Fibroblast of lung (primary cell): ENCODE results near the gene USP15. TPM values are rescaled to one million over a fixed set of nuclear protein-coding genes. Genes with fewer than 3 reads are reported as not detected.

Experiments used
- DNase-seq, 2 donors: peaks; one replicate each; pipeline versions ENCODE4 v3.0.0 to v3.0.0-alpha.2; 2010; ENCODE audit warnings: low read depth in 2 of 2
- H2AFZ ChIP-seq: 2 replicates; pipeline ENCODE4 v1.5.1; 2012; ENCODE audit warnings: low read length, control low read depth, inconsistent platforms
- H3K27ac ChIP-seq: 2 replicates; pipeline ENCODE4 v1.5.1; 2011; ENCODE audit warnings: low read length, control low read depth; ENCODE audit not compliant: insufficient read depth
- H3K27me3 ChIP-seq: 2 replicates; pipeline ENCODE4 v1.5.1; 2011; ENCODE audit warnings: mild to moderate bottlenecking, low read length; ENCODE audit not compliant: control insufficient read depth, insufficient read depth
- H3K36me3 ChIP-seq: 2 replicates; pipeline ENCODE4 v1.5.1; 2011; ENCODE audit warnings: low read length; ENCODE audit not compliant: control insufficient read depth, insufficient read depth
- H3K4me1 ChIP-seq: 2 replicates; pipeline ENCODE4 v1.5.1; 2011; ENCODE audit warnings: low read length; ENCODE audit not compliant: control insufficient read depth, insufficient read depth; ENCODE audit errors: extremely low read depth
- H3K4me2 ChIP-seq: 2 replicates; pipeline ENCODE4 v1.5.1; 2011; ENCODE audit warnings: low read length, control low read depth; ENCODE audit not compliant: insufficient read depth; ENCODE audit errors: extremely low read depth
- H3K4me3 ChIP-seq, 4 experiments: fragments of 200-600 bp in 1 of 4; sonication (generic) in 1 of 4; replicated peaks in 1 of 4; 2 replicates each; pipeline ENCODE4 v1.5.1; 2011 to 2016; ENCODE audit warnings: low read length in 4 of 4, low read depth in 3 of 4, mild to moderate bottlenecking in 3 of 4, control low read depth in 2 of 4, inconsistent platforms in 1 of 4, mixed read lengths in 1 of 4; ENCODE audit not compliant: insufficient read depth in 1 of 4; ENCODE audit errors: control extremely low read depth in 1 of 4
- H3K79me2 ChIP-seq: 2 replicates; pipeline ENCODE4 v1.5.1; 2012; ENCODE audit warnings: mild to moderate bottlenecking, low read length, inconsistent platforms; ENCODE audit not compliant: control insufficient read depth, insufficient read depth
- H3K9ac ChIP-seq: 2 replicates; pipeline ENCODE4 v1.5.1; 2011; ENCODE audit warnings: mild to moderate bottlenecking, low read length, control low read depth; ENCODE audit not compliant: insufficient read depth
- H3K9me3 ChIP-seq: 2 replicates; pipeline ENCODE4 v1.5.1; 2012; ENCODE audit warnings: low read depth, low read length; ENCODE audit not compliant: control insufficient read depth, insufficient read depth
- H4K20me1 ChIP-seq: 2 replicates; pipeline ENCODE4 v1.5.1; 2011; ENCODE audit warnings: low read length; ENCODE audit not compliant: control insufficient read depth, insufficient read depth; ENCODE audit errors: extremely low read depth
- CTCF ChIP-seq, 2 donors: IDR thresholded peaks in 1 of 2; conservative IDR thresholded peaks in 1 of 2; 1 replicate in 1 of 2; 2 replicates in 1 of 2; pipeline ENCODE4 v1.5.1; 2011 to 2012; ENCODE audit warnings: low read length in 2 of 2, control low read depth in 1 of 2, inconsistent platforms in 1 of 2, low read depth in 1 of 2, mild to moderate bottlenecking in 1 of 2
- EZH2 ChIP-seq: IDR thresholded peaks from 2 replicates; pipeline ENCODE4 v1.5.1; 2012; ENCODE audit warnings: low read length, control low read depth, mild to moderate bottlenecking; ENCODE audit errors: missing control alignments
- polyA plus RNA-seq, 2 donors: library from polyadenylated mRNA; depleted of rRNA in 1 of 2; stranded (reverse) in 1 of 2; unstranded in 1 of 2; fragments of >200 nt; gene quantifications; 2 replicates each; pipeline ENCODE4 v1.2.1, GENCODE V29; 2011 to 2012; ENCODE audit warnings: missing spikeins in 1 of 2
- total RNA-seq: library from RNA; depleted of rRNA; stranded (reverse); fragments of >200 nt; gene quantifications from 2 replicates; pipeline ENCODE4 v1.2.1, GENCODE V29; 2014

USP15 gene
- total and polyA plus RNA-seq, 2 donors (not counting 1 experiment from before 2014, with no cell fraction given): 57.6 to 63.1 TPM

- H3K4me3 ChIP-seq: no peak overlapping the region
- peak; percentile 36 to 42 for DNase-seq
These were observed 165.9 kb downstream of the USP15 start for GRCh38 chr12:62426089-62426488.

GRCh38 chr12:62429457-62429856, 169.3 kb downstream of the USP15 start:
- H3K9me3 ChIP-seq: no peaks in the 10 kb centered on the region
- no peak overlapping the region for H3K9ac ChIP-seq
- no peaks in the 10 kb centered on the region for H3K79me2 ChIP-seq
- TF ChIP-seq EZH2: no peak
- no peak for TF ChIP-seq CTCF (conservative IDR thresholded peaks at IDR 0.05 in 1 of 2, IDR thresholded peaks at IDR 0.05 in 1 of 2; ENCODE audit: low read depth in 1 of 2, low read length in 2 of 2)
- peaks cover 3% of the 10 kb centered on the region for H3K27me3 ChIP-seq
- no peak overlapping the region for H3K27ac ChIP-seq
- no peak overlapping the region for H3K4me3 ChIP-seq
- H2AFZ ChIP-seq: no peak overlapping the region
- no peaks in the 10 kb centered on the region for H3K36me3 ChIP-seq
- DNase-seq: no peak
- H4K20me1 ChIP-seq: no peaks in the 10 kb centered on the region
- H3K4me2 ChIP-seq: no peak overlapping the region
- no peaks in the 10 kb centered on the region for H3K4me1 ChIP-seq

More at GRCh38 chr12:62426089-62426488, 165.9 kb downstream of the USP15 start:
- Histone ChIP-seq H3K4me2 (no peak overlapping the region), H3K27ac (no peak overlapping the region), H3K79me2 (no peaks in the 10 kb centered on the region), H3K27me3 (peaks cover 3% of the 10 kb centered on the region), H3K4me1 (no peaks in the 10 kb centered on the region), H3K36me3 (no peaks in the 10 kb centered on the region), H2AFZ (no peak overlapping the region), H3K9ac (no peak overlapping the region), H4K20me1 (no peaks in the 10 kb centered on the region), H3K9me3 (no peaks in the 10 kb centered on the region)
- TF ChIP-seq EZH2 (no peak), CTCF (conservative IDR thresholded peaks at IDR 0.05 in 1 of 2, IDR thresholded peaks at IDR 0.05 in 1 of 2; ENCODE audit: low read depth in 1 of 2, low read length in 2 of 2) (no peak)

- no peak for TF ChIP-seq CTCF (conservative IDR thresholded peaks at IDR 0.05 in 1 of 2, IDR thresholded peaks at IDR 0.05 in 1 of 2; ENCODE audit: low read depth in 1 of 2, low read length in 2 of 2)
- H3K36me3 ChIP-seq: no peaks in the 10 kb centered on the region
- peaks cover 2% of the 10 kb centered on the region for H3K4me1 ChIP-seq
- H2AFZ ChIP-seq: peak overlapping the region; percentile 35
- H3K4me2 ChIP-seq: peak overlapping the region; percentile 54
- no peaks in the 10 kb centered on the region for H3K79me2 ChIP-seq
- no peak overlapping the region for H3K9ac ChIP-seq
- no peaks in the 10 kb centered on the region for H4K20me1 ChIP-seq
- no peak for DNase-seq
- peaks cover 3% of the 10 kb centered on the region for H3K27me3 ChIP-seq
- H3K27ac ChIP-seq: no peak overlapping the region
- H3K9me3 ChIP-seq: no peaks in the 10 kb centered on the region
- H3K4me3 ChIP-seq: peak overlapping the region; percentile 38 to 70 (median 49)
These were observed 174.5 kb downstream of the USP15 start for GRCh38 chr12:62434494-62435302.
